Smooth muscle cell (in vitro differentiated cells): ENCODE measurements around the gene BCAS4. TPM values are rescaled to one million over a fixed set of nuclear protein-coding genes. Genes with fewer than 3 reads are reported as not detected.
"Not testable (repeated sequence)": the region's sequence is repeated elsewhere in the genome, so short reads cannot be mapped to it uniquely, and the experiment has no call there.

ENCODE experiments used
- DNase-seq: peaks from one replicate; lab custom pipeline; 2025; ENCODE audit not compliant: unreplicated experiment; lab: John Stamatoyannopoulos, UW
- H2AFZ ChIP-seq: fragments of 200-600 bp; sonication (generic); 2 replicates; pipeline ENCODE4 v1.6.0; 2016; ENCODE audit warnings: antibody characterized with exemption, low read depth, mild to moderate bottlenecking
- H3F3A ChIP-seq: fragments of 200-600 bp; sonication (generic); 2 replicates; pipeline ENCODE4 v1.6.0; 2017; ENCODE audit warnings: antibody characterized with exemption, low read depth
- H3K27ac ChIP-seq: fragments of 200-600 bp; sonication (generic); 2 replicates; pipeline ENCODE4 v1.5.1; 2016; ENCODE audit warnings: low read depth, mild to moderate bottlenecking
- H3K27me3 ChIP-seq: fragments of 200-600 bp; sonication (generic); 2 replicates; pipeline ENCODE4 v1.6.1; 2016; ENCODE audit warnings: low read depth, mild to moderate bottlenecking
- H3K36me3 ChIP-seq: fragments of 200-600 bp; sonication (generic); 2 replicates; pipeline ENCODE4 v1.5.1; 2016; ENCODE audit warnings: low read depth
- H3K4me1 ChIP-seq: fragments of 200-600 bp; sonication (generic); 2 replicates; pipeline ENCODE4 v1.5.1; 2016; ENCODE audit warnings: low read depth
- H3K4me2 ChIP-seq: fragments of 200-600 bp; sonication (generic); 2 replicates; pipeline ENCODE4 v1.6.0; 2016; ENCODE audit warnings: mild to moderate bottlenecking
- H3K4me3 ChIP-seq: fragments of 200-600 bp; sonication (generic); 2 replicates; pipeline ENCODE4 v1.5.1; 2016; ENCODE audit warnings: mild to moderate bottlenecking
- H3K79me2 ChIP-seq: fragments of 200-600 bp; sonication (generic); 2 replicates; pipeline ENCODE4 v1.6.0; 2016; ENCODE audit warnings: low read depth, mild to moderate bottlenecking
- H3K9ac ChIP-seq: fragments of 200-600 bp; sonication (generic); 2 replicates; pipeline ENCODE4 v1.6.0; 2016; ENCODE audit warnings: low read depth
- H3K9me3 ChIP-seq: fragments of 200-600 bp; sonication (generic); replicated peaks from 2 replicates; pipeline ENCODE4 v1.5.1; 2016; ENCODE audit warnings: low read depth
- H4K20me1 ChIP-seq: fragments of 200-600 bp; sonication (generic); 2 replicates; pipeline ENCODE4 v1.6.0; 2016; ENCODE audit warnings: low read depth
- CTCF ChIP-seq: fragments of 200-600 bp; sonication (generic); IDR thresholded peaks from 2 replicates; pipeline ENCODE4 v1.5.1; 2017; ENCODE audit warnings: borderline replicate concordance, mild to moderate bottlenecking, antibody characterized with exemption; ENCODE audit not compliant: insufficient read depth, poor library complexity, severe bottlenecking
- WGBS: methylation state at CpG from one replicate; pipeline ENCODE4 v1.1.7; 2016; ENCODE audit warnings: low lambda C conversion rate; 5-methylcytosine and 5-hydroxymethylcytosine counted together
- polyA plus RNA-seq: library from polyadenylated mRNA; unstranded; fragments of >200 nt; fragmentation: Nextera tagmentation; extraction: Ambion mirVana; gene quantifications from 2 replicates; pipeline ENCODE4 v1.2.1, GENCODE V29; 2016
- total RNA-seq: library from RNA; depleted of rRNA; stranded (reverse); fragments of >200 nt; gene quantifications from 2 replicates; pipeline ENCODE4 v1.2.3, GENCODE V29; 2014

The BCAS4 gene
- total and polyA plus RNA-seq, 2 experiments from 2014 or later: 5.3 to 14.1 TPM

GRCh38 chr20:50799890-50800550 is 5.2 kb downstream of the BCAS4 start:
- 93% methylated on average over 8 of the region's 8 CpGs for WGBS
- no peak for TF ChIP-seq CTCF
- no peak overlapping the region for H3K4me3 ChIP-seq
- H2AFZ ChIP-seq: no peak overlapping the region
- H3K79me2 ChIP-seq: no peaks in the 10 kb centered on the region
- no peak overlapping the region for H3K4me2 ChIP-seq
- no peaks in the 10 kb centered on the region for H3K27me3 ChIP-seq
- no peaks in the 10 kb centered on the region for H3K9me3 ChIP-seq
- no peak overlapping the region for H3K9ac ChIP-seq
- H3F3A ChIP-seq: no peaks in the 10 kb centered on the region
- no peak for DNase-seq
- no peak overlapping the region for H3K27ac ChIP-seq
- no peaks in the 10 kb centered on the region for H4K20me1 ChIP-seq
- H3K36me3 ChIP-seq: no peaks in the 10 kb centered on the region
- H3K4me1 ChIP-seq: peaks cover 3% of the 10 kb centered on the region

- H3K9ac ChIP-seq, H3K36me3 ChIP-seq, H4K20me1 ChIP-seq, H3K27me3 ChIP-seq, H2AFZ ChIP-seq, H3K9me3 ChIP-seq, H3K4me3 ChIP-seq, H3K4me1 ChIP-seq, H3K4me2 ChIP-seq, H3K27ac ChIP-seq, DNase-seq, H3F3A ChIP-seq, H3K79me2 ChIP-seq: not testable (repeated sequence)
- WGBS: 91% methylated on average over 13 of the region's 13 CpGs
Observed at GRCh38 chr20:50800986-50801746, 6.3 kb downstream of the BCAS4 start.

- Histone ChIP-seq H3K9me3 (no peaks in the 10 kb centered on the region), H3K36me3 (no peaks in the 10 kb centered on the region), H3K79me2 (no peaks in the 10 kb centered on the region), H3F3A (no peaks in the 10 kb centered on the region), H3K4me2 (no peak overlapping the region), H3K27ac (no peak overlapping the region), H4K20me1 (no peaks in the 10 kb centered on the region), H3K4me3 (no peak overlapping the region), H3K9ac (no peak overlapping the region), H2AFZ (no peak overlapping the region), H3K27me3 (no peaks in the 10 kb centered on the region), H3K4me1 (no peaks in the 10 kb centered on the region)
- WGBS: 99% methylated on average over 5 of the region's 5 CpGs
- TF ChIP-seq CTCF: no peak
- DNase-seq: no peak
Observed at GRCh38 chr20:50801747-50802125, 6.9 kb downstream of the BCAS4 start.

- Histone ChIP-seq H4K20me1 (no peaks in the 10 kb centered on the region), H3K4me3 (no peak overlapping the region), H3K27me3 (no peaks in the 10 kb centered on the region), H2AFZ (no peak overlapping the region), H3K79me2 (no peaks in the 10 kb centered on the region), H3K36me3 (no peaks in the 10 kb centered on the region), H3K4me1 (no peaks in the 10 kb centered on the region), H3K9me3 (no peaks in the 10 kb centered on the region), H3K9ac (no peak overlapping the region), H3K27ac (no peak overlapping the region), H3F3A (no peaks in the 10 kb centered on the region), H3K4me2 (no peak overlapping the region)
- TF ChIP-seq CTCF: no peak
- no peak for DNase-seq
- WGBS: 97% methylated on average over 8 of the region's 8 CpGs
Observed at GRCh38 chr20:50802289-50802688, 7.4 kb downstream of the BCAS4 start.
